IPS DF 4.7 (cell line): Measurements from ENCODE around the gene NHS.

Experiments used
- DNase-seq: peaks from one replicate; pipeline ENCODE4 v3.0.0-alpha.2; 2013; ENCODE audit warnings: low spot score; ENCODE audit errors: extremely low read depth

The NHS gene

DNA sequence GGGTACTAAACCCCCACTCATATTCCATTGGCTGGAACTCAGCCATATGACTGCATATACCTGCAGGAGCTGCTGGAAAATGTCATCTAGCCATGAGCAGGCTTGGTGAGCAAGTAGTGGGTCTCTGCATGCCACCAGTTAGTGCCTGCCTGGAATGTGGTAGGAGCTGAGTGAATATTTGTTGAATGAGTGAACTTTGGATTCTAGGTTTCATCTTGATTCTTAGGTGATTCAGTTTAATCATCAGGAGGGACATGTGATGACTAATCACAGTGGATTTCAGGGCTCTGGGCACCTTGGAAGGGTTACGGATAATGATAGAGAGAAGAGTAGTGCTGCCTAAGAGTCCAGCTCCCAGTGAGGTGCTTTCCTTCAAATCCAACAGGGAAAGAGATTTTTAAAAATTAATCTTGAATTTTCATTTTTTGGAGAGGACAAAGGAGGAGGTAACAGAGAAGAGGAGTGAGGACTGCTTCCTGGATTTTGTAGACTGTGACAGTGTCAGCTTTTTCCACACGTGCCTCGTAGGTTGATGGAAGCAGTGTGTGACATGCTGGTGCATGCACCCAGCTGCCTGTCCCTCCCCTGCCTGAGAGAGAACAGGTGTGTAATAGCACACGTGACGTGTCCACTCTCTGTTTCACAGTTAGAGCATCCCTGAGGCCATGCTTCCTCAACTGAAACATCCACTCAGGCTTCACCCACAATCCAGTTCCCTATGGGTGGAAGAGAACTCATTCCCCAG lies 30.4 kb downstream of the NHS start:
- DNase-seq, result no peak

DNA sequence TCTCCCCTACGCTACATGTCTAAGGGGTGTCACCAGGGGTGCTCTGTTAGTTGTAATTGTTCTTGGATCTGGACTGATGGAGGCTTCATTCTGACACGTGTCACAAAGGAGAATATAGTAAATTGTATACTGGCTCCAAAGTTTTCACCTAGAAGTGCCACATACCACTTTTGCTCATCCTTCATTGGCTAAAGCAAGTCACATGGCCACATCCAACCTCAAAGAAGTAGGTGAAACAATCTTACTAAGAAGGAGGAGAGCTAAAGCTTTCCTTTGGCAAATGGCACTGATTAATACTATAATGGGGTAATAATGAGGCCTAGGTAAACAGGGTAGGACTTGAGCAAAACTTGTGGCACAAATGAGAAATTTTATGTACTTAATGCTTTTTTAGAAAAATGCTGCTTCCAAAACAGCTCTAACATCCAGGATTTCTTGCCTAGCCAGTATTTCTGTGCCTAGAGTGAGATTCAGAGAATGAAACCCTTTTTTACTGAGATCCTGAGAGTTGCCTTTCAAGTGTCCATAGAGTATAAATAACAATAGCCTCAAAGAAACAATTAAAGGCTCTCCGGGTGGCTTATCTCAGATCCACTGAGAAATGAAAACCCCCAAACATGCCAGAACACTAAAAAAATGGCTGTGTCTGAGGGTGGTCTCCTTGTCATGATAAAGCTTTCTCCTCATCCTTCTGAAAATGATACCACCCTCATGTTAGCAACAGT lies 34.7 kb downstream of the NHS start:
- DNase-seq, result no peak

DNA sequence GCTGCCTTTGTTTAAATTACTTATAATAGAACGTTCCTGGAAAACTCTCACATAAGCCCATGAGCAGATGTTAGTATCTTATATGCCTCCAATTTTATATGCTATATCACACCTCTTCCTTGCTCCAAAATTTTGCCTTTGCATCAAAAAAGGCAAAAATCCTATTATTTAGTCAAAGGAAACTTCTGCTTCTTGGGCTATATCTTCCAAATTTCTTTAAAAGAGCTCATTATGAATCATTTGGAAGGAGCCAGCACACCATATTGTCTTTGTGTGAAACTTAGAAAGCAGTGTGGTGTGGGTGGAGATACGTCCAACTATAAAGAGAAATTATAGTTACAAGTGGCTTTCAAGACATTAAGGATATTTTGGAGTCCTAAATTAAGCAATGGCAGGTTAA lies 35.7 kb downstream of the NHS start:
- no peak for DNase-seq

GRCh38 chrX:17411205-17411604 lies 36.2 kb downstream of the NHS start:
- DNase-seq, result no peak

GRCh38 chrX:17412692-17413091 lies 37.7 kb downstream of the NHS start:
- DNase-seq, result no peak

- no peak for DNase-seq
Observed at GRCh38 chrX:17413228-17413627, 38.2 kb downstream of the NHS start.

DNA sequence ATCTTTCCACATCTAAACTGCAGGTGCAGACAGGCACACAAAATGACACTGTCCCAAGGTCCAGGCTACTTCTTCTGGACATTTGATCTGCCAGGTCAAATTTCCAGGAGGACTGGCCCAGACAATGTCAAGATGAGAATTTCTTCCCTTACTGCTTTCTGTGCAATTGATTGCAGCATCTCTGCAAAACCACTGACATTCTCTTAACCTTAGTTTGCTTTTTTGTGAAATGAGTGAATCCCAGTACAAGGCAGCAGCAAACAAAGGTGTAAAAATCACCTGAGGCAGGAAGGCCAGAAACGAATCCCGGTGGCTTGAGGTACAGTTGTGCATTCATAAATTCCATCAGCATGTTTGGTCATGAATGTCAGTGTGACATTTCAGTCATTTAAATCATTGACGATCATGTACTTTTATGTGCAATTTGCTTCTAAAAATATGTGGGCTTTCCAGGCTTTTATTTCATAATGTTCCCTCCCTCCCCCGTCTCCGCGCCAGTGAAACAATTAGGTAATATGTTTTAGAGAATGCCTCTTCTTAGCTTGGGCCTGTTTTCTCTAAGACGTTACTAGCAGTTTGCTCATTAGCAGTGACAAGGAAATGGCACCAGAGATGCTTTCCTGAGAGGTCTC lies 39.1 kb downstream of the NHS start:
- DNase-seq, result no peak

GRCh38 chrX:17414839-17415238 lies 39.8 kb downstream of the NHS start:
- DNase-seq, result no peak

GRCh38 chrX:17415242-17415810 lies 40.3 kb downstream of the NHS start:
- DNase-seq, result no peak

DNA sequence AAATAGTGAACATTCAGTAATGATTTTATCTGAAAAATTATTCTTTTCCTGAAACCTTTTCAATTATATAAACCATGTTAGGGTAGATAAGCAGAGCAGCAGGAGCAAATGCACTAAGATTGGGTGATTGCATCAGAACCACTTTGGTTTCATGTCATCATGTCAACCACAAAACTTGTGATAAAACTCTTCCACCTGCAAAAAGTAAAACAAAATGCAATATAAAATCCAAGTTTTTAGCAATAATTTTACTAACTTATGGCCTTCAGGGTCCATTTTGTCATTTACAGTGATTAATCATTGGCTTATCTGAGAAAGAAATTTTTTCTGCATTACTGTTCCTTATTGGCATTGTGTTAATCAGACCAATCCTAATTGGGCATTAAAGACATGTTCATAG lies 42.4 kb downstream of the NHS start:
- no peak for DNase-seq

DNA sequence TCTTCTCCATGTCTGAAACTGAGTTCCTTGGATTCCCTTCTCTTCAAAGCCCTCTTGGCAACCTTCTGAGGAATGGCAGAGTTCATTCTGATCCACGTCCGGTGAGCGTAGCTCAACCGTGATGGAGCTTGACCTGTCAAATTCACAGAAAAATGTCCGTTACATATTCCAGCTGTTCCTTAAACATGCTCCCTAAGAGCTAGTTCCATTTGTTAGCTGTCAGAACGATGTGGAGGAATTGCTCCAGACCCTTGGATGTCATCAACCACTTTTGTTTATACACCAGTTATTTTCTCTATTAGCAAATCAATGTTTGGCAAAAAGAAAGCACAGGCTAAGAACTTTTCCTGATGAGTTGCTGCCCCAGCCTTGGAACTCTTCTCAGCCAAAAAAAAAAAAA lies 50.1 kb downstream of the NHS start:
- DNase-seq, result no peak

DNA sequence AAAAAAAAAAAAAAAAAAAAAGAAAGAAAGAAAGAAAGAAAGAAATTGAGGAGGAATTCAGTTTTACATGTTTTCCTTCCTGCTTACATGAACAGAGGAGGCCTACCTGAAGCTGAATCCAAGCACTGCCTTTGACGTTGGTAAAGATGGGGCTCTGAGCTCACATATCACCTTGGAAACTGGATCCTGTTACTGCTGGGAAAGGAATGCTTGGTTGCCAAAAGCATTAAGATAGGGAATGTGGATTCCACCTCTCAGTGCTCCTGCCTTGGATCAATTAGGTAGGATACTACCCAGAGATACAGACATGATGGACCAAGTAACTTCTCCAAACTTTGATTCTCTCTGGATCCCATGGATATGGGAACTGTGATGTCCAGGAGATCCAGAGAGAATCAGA lies 50.6 kb downstream of the NHS start:
- DNase-seq, result no peak

GRCh38 chrX:17431171-17431570 lies 56.2 kb downstream of the NHS start:
- DNase-seq, result no peak

GRCh38 chrX:17432158-17432557 lies 57.2 kb downstream of the NHS start:
- no peak for DNase-seq

DNA sequence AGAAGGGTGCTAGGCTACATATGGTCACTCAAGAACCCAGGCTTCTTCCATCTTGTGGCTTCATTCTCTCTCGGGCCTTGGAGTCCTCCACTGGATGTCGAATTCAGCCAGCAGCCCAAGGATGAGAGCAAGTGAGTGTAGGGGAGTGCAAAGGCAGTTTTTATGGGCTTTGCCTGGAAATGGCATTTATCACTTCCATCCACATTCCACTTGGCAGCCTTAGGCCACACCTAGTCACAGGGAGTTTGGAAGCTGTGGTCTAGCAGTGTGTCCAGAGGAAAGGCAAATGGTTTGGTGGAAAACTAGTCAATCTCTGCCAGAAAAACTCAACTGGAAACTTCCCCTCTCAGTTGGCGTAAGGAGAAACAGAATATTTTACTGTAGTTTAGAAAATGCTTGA lies 59.0 kb downstream of the NHS start:
- no peak for DNase-seq

DNA sequence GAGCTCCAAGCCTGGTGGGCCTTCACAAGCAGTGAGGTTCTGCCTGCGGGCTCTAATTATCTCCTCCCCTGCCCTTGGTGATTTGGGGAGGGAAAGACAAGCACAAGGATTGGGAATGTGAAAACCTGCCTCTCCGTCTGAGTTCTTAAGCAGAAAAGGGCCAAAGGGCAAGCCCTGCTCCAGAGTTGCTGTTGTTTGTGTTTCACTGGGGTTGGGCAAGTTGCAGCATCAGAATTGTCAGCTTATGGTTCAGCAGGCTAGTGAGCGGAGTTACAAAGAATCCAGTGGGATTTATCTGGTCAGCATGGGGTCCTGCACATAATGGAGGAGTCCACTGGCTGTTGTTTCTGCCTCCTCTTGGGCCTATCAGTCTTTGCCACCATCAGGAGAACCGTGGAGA lies 60.5 kb downstream of the NHS start:
- no peak for DNase-seq

- DNase-seq, result no peak
Observed at GRCh38 chrX:17438221-17438620, 63.2 kb downstream of the NHS start.

DNA sequence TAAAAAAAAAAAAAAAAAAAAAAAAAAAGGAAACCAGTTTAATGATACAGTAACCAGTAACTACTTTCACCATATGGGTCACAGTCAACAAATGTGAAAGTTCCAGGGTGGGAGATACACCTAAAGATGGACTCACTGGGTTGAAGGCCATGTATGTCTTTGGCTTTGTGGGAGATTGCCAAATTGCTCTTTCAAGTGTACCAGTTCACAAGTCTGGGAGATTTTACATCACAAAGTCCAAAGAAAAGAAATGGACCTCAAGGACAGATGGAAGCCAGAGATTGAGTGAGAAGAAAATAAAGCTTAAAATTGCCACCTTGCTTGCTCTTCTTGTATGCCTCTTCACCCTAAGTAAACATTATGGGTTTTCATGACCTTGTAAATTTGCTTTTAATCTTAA lies 65.3 kb downstream of the NHS start:
- no peak for DNase-seq

DNA sequence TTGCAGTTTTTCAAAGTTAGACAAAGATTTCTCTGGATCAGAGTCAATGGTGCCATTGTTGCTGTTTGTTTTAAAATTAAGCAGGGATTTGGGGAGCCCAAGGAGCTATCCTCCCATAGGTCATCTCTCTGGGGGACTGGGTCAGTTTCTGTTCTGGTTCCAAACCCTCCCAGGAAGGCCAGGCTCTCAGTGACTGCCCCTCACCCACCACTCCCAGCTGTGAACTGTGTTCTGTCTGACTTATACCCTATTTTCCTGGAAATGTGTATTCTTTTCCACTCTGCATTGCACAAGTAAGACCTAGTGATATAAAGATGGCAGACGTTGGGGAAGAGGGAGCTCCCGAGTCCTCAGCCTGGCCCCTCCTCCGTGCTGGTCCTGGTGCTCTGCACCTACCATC lies 65.8 kb downstream of the NHS start:
- no peak for DNase-seq

GRCh38 chrX:17441965-17442364 lies 67.0 kb downstream of the NHS start:
- DNase-seq, result no peak

DNA sequence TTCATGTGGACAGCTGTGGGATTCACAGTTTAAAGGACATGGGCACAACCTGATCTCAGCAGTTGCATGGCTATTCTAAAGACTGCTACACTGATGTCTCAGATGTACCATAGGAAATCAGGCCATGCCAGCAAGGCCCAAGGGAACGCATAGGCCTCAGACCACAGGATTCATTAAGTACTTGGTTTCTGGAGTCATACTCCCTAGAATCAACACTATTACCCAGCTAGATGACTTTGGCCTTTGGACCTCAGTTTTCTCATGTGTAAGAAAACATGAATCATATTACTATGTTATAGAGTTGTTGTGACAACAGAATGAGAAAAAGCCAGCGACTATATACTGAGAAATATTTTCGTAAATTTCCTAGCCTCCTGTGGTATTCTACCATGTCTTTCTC lies 67.9 kb downstream of the NHS start:
- no peak for DNase-seq

- no peak for DNase-seq
Observed at GRCh38 chrX:17443556-17443955, 68.6 kb downstream of the NHS start.
